HUES64 (cell line): Measurements from ENCODE around the gene PRKCZ.
A peak's percentile ranks its signal among the peaks of the same experiment; 100 is the strongest.

ENCODE experiments used
- H3K27ac ChIP-seq: 2 replicates; pipeline ENCODE4 v1.7.0; 2013; ENCODE audit warnings: low read depth, low read length, inconsistent platforms
- H3K27me3 ChIP-seq: 2 replicates; pipeline ENCODE4 v1.6.1; 2013; ENCODE audit warnings: mild to moderate bottlenecking, low read length; ENCODE audit not compliant: insufficient read depth
- H3K36me3 ChIP-seq: 2 replicates; pipeline ENCODE4 v1.6.1; 2013; ENCODE audit warnings: mild to moderate bottlenecking, low read length; ENCODE audit not compliant: insufficient read depth
- H3K4me1 ChIP-seq: 2 replicates; pipeline ENCODE4 v1.6.1; 2013; ENCODE audit warnings: mild to moderate bottlenecking, low read length, moderate library complexity; ENCODE audit not compliant: insufficient read depth
- H3K4me3 ChIP-seq: 2 replicates; pipeline ENCODE4 v1.5.1; 2013; ENCODE audit warnings: mild to moderate bottlenecking, low read length, moderate library complexity
- H3K9ac ChIP-seq: 2 replicates; pipeline ENCODE4 v1.6.1; 2013; ENCODE audit warnings: mild to moderate bottlenecking, low read depth, low read length
- H3K9me3 ChIP-seq: 2 replicates; pipeline ENCODE4 v1.6.1; 2013; ENCODE audit warnings: low read depth, low read length; ENCODE audit not compliant: insufficient read depth
- WGBS: fragments of 150-250, 120-280 bp; methylation state at CpG from one replicate; pipeline ENCODE4 v1.1.7; 2013; ENCODE audit warnings: missing lambda C conversion rate; 5-methylcytosine and 5-hydroxymethylcytosine counted together

PRKCZ gene

GRCh38 chr1:2196901-2197638 lies 146.9 kb downstream of the PRKCZ start:
- Histone ChIP-seq H3K4me1 (peaks cover 3% of the 10 kb centered on the region; the same call in 1 of the 2 replicates), H3K27ac (no peak overlapping the region), H3K4me3 (no peak overlapping the region), H3K9ac (no peak overlapping the region), H3K27me3 (no peaks in the 10 kb centered on the region), H3K9me3 (no peaks in the 10 kb centered on the region), H3K36me3 (0 out of 2 replicates have a peak, but pooled peaks cover 6% of the 10 kb centered on the region)
- 89% methylated on average over 17 of the region's 17 CpGs for WGBS

- Histone ChIP-seq H3K9me3 (no peaks in the 10 kb centered on the region), H3K27ac (no peak overlapping the region), H3K36me3 (no peaks in the 10 kb centered on the region), H3K4me1 (peaks cover 3% of the 10 kb centered on the region; the same call in 1 of the 2 replicates), H3K4me3 (no peak overlapping the region), H3K9ac (no peak overlapping the region), H3K27me3 (no peaks in the 10 kb centered on the region)
- 92% methylated on average over 10 of the region's 10 CpGs for WGBS
Measured at GRCh38 chr1:2197707-2198165, 147.5 kb downstream of the PRKCZ start.

GRCh38 chr1:2198571-2198970 lies 148.4 kb downstream of the PRKCZ start:
- Histone ChIP-seq H3K4me3 (no peak overlapping the region), H3K27me3 (no peaks in the 10 kb centered on the region), H3K36me3 (no peaks in the 10 kb centered on the region), H3K9me3 (no peaks in the 10 kb centered on the region), H3K4me1 (no peaks in the 10 kb centered on the region; the same call in 1 of the 2 replicates), H3K27ac (no peak overlapping the region), H3K9ac (no peak overlapping the region)
- 96% methylated on average over 11 of the region's 11 CpGs for WGBS

GRCh38 chr1:2199042-2199810 lies 149.0 kb downstream of the PRKCZ start:
- Histone ChIP-seq H3K4me1 (no peaks in the 10 kb centered on the region), H3K4me3 (peak overlapping the region; percentile 47), H3K27ac (no peak overlapping the region), H3K27me3 (no peaks in the 10 kb centered on the region), H3K9me3 (no peaks in the 10 kb centered on the region), H3K36me3 (no peaks in the 10 kb centered on the region), H3K9ac (no peak overlapping the region)
- 34% methylated on average over 24 of the region's 24 CpGs for WGBS

GRCh38 chr1:2200308-2200943 lies 150.2 kb downstream of the PRKCZ start:
- no peak overlapping the region for H3K9ac ChIP-seq
- no peaks in the 10 kb centered on the region for H3K9me3 ChIP-seq
- H3K4me3 ChIP-seq, result no peak overlapping the region
- 83% methylated on average over 21 of the region's 21 CpGs for WGBS
- no peak overlapping the region for H3K27ac ChIP-seq
- no peaks in the 10 kb centered on the region for H3K4me1 ChIP-seq
- peaks cover under 1% of the 10 kb centered on the region; the same call in 1 of the 2 replicates for H3K27me3 ChIP-seq
- H3K36me3 ChIP-seq, result no peaks in the 10 kb centered on the region

- Histone ChIP-seq H3K9ac (no peak overlapping the region), H3K36me3 (no peaks in the 10 kb centered on the region), H3K9me3 (no peaks in the 10 kb centered on the region), H3K4me3 (no peak overlapping the region), H3K27me3 (peaks cover 6% of the 10 kb centered on the region), H3K4me1 (no peaks in the 10 kb centered on the region), H3K27ac (no peak overlapping the region)
- 93% methylated on average over 14 of the region's 14 CpGs for WGBS
Measured at GRCh38 chr1:2201062-2201461, 150.9 kb downstream of the PRKCZ start.

- Histone ChIP-seq H3K9ac (no peak overlapping the region), H3K27ac (no peak overlapping the region)
Measured at GRCh38 chr1:2202008-2202575, 151.9 kb downstream of the PRKCZ start.

GRCh38 chr1:2202843-2203601 lies 152.8 kb downstream of the PRKCZ start:
- Histone ChIP-seq H3K27me3 (peaks cover 8% of the 10 kb centered on the region), H3K4me3 (no peak overlapping the region), H3K4me1 (no peaks in the 10 kb centered on the region), H3K27ac (no peak overlapping the region), H3K9me3 (no peaks in the 10 kb centered on the region), H3K9ac (no peak overlapping the region), H3K36me3 (no peaks in the 10 kb centered on the region)
- 87% methylated on average over 15 of the region's 15 CpGs for WGBS

More at GRCh38 chr1:2202008-2202575, 151.9 kb downstream of the PRKCZ start:
- no peaks in the 10 kb centered on the region for H3K36me3 ChIP-seq
- H3K9me3 ChIP-seq, result no peaks in the 10 kb centered on the region
- 94% methylated on average over 8 of the region's 9 CpGs for WGBS
- H3K4me1 ChIP-seq, result no peaks in the 10 kb centered on the region
- H3K27me3 ChIP-seq, result peaks cover 8% of the 10 kb centered on the region
- H3K4me3 ChIP-seq, result no peak overlapping the region

GRCh38 chr1:2203671-2204414 lies 153.6 kb downstream of the PRKCZ start:
- Histone ChIP-seq H3K4me1 (no peaks in the 10 kb centered on the region), H3K9me3 (no peaks in the 10 kb centered on the region), H3K27me3 (peaks cover 8% of the 10 kb centered on the region), H3K27ac (peak overlapping the region; percentile 77; the same call in 1 of the 2 replicates), H3K36me3 (no peaks in the 10 kb centered on the region), H3K9ac (peak overlapping the region; percentile 67), H3K4me3 (peak overlapping the region; percentile 60)
- 80% methylated on average over 25 of the region's 25 CpGs for WGBS
